ENCODE results near the gene OSBPL3.

OSBPL3 gene

DNA sequence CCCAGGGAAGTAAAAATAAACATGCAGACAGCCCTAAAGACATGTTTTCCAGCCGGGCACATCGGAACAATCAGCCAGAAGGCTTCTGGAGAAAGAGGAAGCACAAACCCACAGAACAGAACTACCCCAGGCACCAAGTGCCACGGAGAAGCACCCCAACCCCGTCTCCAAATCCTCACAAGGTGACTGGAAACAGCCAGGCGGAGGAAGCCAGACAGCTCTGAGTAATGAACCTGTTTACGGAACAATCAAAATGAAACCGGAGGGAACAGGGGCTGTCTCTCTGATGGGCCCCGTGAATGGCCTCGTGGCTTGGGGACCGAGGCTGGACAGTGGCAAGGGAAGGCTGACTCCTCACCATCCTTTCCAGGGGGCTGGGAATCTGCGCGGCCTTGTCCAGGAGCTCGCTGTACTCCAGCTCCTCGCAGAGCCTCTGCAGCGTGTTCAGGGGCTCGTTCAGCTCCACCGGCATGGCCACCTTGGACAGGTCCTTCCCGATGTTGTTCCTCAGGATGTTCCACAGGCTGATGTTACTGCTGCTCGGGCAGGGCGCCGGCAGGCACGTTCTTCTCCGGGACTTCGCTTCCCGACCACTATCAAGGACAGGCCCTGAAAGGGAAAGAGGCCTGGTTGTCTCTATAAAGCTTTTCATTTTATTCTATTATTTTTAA, 145.7 kb downstream of the OSBPL3 start:
- H3K4me3 ChIP-seq (ENCODE audit: low read depth, low read length) = no peak overlapping the region
- TF ChIP-seq, protein P1, sequence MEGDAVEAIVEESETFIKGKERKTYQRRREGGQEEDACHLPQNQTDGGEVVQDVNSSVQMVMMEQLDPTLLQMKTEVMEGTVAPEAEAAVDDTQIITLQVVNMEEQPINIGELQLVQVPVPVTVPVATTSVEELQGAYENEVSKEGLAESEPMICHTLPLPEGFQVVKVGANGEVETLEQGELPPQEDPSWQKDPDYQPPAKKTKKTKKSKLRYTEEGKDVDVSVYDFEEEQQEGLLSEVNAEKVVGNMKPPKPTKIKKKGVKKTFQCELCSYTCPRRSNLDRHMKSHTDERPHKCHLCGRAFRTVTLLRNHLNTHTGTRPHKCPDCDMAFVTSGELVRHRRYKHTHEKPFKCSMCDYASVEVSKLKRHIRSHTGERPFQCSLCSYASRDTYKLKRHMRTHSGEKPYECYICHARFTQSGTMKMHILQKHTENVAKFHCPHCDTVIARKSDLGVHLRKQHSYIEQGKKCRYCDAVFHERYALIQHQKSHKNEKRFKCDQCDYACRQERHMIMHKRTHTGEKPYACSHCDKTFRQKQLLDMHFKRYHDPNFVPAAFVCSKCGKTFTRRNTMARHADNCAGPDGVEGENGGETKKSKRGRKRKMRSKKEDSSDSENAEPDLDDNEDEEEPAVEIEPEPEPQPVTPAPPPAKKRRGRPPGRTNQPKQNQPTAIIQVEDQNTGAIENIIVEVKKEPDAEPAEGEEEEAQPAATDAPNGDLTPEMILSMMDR (IDR thresholded peaks at IDR 0.05; ENCODE audit: borderline replicate concordance, insufficient read depth, low read depth, low read length) = no peak

DNA sequence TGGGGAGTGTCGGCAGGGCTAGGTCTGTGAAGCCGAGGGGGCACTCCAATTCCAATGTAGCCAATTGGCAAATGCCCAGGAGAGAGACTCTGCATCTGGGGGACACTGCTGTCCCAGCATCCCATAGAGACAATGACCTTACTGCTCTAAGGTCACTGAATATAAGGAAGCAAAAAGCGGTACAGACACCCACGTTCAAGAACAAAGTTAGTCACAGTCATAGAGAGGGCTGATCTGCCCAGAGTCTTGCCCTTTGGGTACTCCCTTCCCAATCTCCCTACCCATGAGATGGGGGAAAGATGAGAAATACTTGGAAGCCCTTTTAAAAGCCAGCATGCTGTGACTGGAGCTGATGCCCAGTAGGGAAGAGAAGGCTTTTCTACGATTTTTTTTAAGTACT, 146.4 kb downstream of the OSBPL3 start:
- H3K4me3 ChIP-seq (ENCODE audit: low read depth, low read length) = no peak overlapping the region
- TF ChIP-seq, protein P1 (IDR thresholded peaks at IDR 0.05; ENCODE audit: borderline replicate concordance, insufficient read depth, low read depth, low read length) = no peak

DNA sequence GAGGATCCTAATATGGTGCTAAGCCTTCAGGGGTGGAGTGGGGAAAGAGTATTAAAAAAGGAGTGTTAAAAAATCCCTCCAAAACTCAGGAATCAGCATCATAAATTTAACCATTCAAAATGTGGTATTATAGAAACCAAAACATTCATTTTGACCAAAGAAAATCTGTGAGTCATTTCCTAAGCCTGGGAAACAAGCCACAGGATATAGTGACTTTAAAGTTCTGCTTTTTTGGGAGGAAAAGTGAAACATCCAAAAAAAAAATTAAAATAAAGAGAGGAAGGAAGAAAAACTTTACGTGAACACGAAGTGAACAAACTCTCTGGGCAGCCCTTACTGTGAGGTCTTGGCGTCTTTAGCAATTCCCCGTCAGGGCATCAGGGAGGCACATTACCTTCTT, 148.7 kb downstream of the OSBPL3 start:
- TF ChIP-seq, protein P1 (IDR thresholded peaks at IDR 0.05; ENCODE audit: borderline replicate concordance, insufficient read depth, low read depth, low read length) = no peak
- H3K4me3 ChIP-seq (ENCODE audit: low read depth, low read length) = no peak overlapping the region

DNA sequence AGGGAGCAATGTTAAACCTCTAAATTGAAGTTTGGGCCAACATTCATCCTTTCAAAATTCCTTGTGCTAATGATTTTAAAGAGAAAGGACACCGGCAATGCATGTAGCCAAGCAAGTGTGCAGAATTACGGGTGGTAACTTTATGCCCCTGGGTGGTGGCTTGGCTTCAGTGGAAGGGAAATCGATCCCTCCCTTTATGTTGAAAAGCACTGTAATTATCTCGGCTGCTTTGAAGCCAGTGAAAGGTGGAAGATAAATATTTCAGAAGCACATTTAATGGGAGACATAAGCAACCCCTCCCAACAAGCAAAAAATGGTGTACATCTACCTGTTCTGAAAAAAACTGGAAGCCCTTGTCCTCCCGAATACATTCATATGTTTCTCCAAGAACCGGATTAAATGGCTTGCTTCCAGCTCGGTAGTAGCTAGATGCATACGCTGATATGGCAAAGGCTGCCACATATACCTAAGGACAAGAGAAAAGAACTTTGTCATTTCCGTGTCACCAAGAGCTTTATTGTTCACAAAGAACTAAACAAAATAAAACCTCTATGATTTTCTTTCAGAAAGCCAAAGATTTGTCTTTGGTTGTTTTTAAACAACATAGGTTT, 149.4 kb downstream of the OSBPL3 start:
- TF ChIP-seq, protein P1 (IDR thresholded peaks at IDR 0.05; ENCODE audit: borderline replicate concordance, insufficient read depth, low read depth, low read length) = no peak

DNA sequence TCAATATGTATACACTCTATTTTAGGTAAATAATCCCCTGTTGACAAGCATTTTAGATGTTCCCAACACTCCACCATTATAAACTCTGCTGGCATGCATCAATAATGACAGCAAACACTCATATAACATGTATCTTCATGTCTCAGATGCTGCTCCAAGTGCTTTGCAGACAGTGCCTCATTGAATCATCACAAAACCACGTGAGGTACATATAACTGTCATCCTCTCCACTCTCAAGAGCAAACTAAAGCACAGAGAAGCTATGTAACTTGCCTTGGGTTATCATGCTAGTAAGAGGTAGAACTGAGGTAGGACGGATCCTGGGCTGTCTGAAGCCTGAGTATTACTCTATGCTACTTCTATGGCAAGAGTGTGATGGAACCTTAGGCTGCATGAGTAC, 150.2 kb downstream of the OSBPL3 start:
- H3K4me3 ChIP-seq (ENCODE audit: low read depth, low read length) = no peak overlapping the region
- TF ChIP-seq, protein P1 (IDR thresholded peaks at IDR 0.05; ENCODE audit: borderline replicate concordance, insufficient read depth, low read depth, low read length) = no peak

More for the DNA sequence above, 149.4 kb downstream of the OSBPL3 start:
- no peak overlapping the region for H3K4me3 ChIP-seq (ENCODE audit: low read depth, low read length)

DNA sequence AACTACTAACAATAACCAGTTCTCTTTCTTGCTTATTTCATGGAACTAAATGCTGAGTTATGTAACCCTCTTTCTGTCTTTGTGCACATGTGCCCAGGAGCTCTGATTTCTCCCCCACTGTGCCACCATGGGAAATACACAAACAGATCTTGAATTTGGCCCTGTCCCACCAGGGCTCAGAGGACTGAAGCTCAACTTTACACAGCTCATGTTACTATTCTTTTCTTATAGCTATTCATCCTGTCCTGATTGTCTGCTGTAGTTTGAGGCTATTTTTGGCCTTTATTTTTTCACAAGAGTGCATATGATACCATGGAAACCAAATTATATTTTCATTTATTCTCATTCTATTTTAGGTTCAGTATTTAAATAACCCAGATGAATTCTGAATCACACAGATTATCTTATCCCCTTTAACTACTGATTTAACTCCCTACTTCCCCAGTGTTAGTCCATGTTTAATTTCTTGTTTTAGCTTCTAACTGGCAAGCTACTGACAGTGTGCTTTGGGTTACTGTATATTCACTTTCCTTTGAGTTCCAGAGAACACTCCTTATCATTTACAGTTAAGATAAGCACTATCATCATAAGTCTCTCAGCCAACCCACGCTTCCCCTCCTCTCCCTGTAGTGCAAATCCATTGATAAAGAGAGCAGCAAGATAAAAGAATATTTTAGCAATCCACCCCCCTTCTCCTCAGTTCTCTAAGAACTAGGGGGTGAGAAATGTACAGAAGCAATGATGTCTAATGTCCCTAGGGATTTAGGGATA, 150.9 kb downstream of the OSBPL3 start:
- no peak overlapping the region for H3K4me3 ChIP-seq (ENCODE audit: low read depth, low read length)
- TF ChIP-seq, protein P1 (IDR thresholded peaks at IDR 0.05; ENCODE audit: borderline replicate concordance, insufficient read depth, low read depth, low read length) = no peak
